Suprapubic skin (tissue), 4 donors: ENCODE data around the gene NCKAP5. TPM values are rescaled to one million over a fixed set of nuclear protein-coding genes. Genes with fewer than 3 reads are reported as not detected.

Experiments used
- DNase-seq, 2 donors: peaks; one replicate each; pipeline ENCODE4 v3.0.0-alpha.2; 2019; ENCODE audit warnings: low spot score in 2 of 2
- H3K27ac ChIP-seq: fragments of 200-600 bp; sonication (generic); one replicate; pipeline ENCODE4 v1.5.1; 2019
- H3K27me3 ChIP-seq: fragments of 200-600 bp; sonication (generic); one replicate; pipeline ENCODE4 v1.5.1; 2019
- H3K36me3 ChIP-seq: fragments of 200-600 bp; sonication (generic); one replicate; pipeline ENCODE4 v1.5.1; 2019
- H3K4me1 ChIP-seq: fragments of 200-600 bp; sonication (generic); one replicate; pipeline ENCODE4 v1.5.1; 2019
- H3K4me3 ChIP-seq: fragments of 200-600 bp; sonication (generic); one replicate; pipeline ENCODE4 v1.5.1; 2019; ENCODE audit warnings: mild to moderate bottlenecking
- H3K9me3 ChIP-seq: fragments of 200-600 bp; sonication (generic); one replicate; pipeline ENCODE4 v1.5.1; 2019
- EP300 ChIP-seq: sonication (generic); formaldehyde crosslinking; IDR thresholded peaks from one replicate; pipeline ENCODE4 v1.6.1; 2017; ENCODE audit warnings: antibody characterized with exemption
- POLR2A ChIP-seq, 2 donors: fragments of 450-650 bp; IDR thresholded peaks; one replicate each; pipeline ENCODE4 v1.6.1; 2017; ENCODE audit warnings: antibody characterized with exemption in 2 of 2, mild to moderate bottlenecking in 2 of 2, moderate library complexity in 2 of 2
- POLR2AphosphoS5 ChIP-seq, 3 donors: sonication (generic); formaldehyde crosslinking; IDR thresholded peaks; one replicate each; pipeline ENCODE4 v1.6.1; 2017; ENCODE audit warnings: antibody characterized with exemption in 3 of 3
- WGBS: methylation state at CpG from one replicate; pipeline ENCODE4 v1.1.5; 2018; 5-methylcytosine and 5-hydroxymethylcytosine counted together
- total RNA-seq, 4 donors: library from RNA; depleted of rRNA; stranded (reverse); fragments of >200 nt; gene quantifications; one replicate each; pipeline ENCODE4 v1.1.0, GENCODE V29; 2016
- TF ChIP-seq, protein P1 (sequence below), 2 donors: fragments of 200-600 bp in 1 of 2; fragments of 450-650 bp in 1 of 2; sonication (generic) in 1 of 2; IDR thresholded peaks; one replicate each; pipeline ENCODE4 v1.5.1; 2016 to 2019; ENCODE audit warnings: antibody characterized with exemption in 2 of 2, mild to moderate bottlenecking in 1 of 2, moderate library complexity in 1 of 2

Gene NCKAP5
- total RNA-seq, 4 donors from 2014 or later: 2.8 to 6.4 (median 4.2) TPM

DNA sequence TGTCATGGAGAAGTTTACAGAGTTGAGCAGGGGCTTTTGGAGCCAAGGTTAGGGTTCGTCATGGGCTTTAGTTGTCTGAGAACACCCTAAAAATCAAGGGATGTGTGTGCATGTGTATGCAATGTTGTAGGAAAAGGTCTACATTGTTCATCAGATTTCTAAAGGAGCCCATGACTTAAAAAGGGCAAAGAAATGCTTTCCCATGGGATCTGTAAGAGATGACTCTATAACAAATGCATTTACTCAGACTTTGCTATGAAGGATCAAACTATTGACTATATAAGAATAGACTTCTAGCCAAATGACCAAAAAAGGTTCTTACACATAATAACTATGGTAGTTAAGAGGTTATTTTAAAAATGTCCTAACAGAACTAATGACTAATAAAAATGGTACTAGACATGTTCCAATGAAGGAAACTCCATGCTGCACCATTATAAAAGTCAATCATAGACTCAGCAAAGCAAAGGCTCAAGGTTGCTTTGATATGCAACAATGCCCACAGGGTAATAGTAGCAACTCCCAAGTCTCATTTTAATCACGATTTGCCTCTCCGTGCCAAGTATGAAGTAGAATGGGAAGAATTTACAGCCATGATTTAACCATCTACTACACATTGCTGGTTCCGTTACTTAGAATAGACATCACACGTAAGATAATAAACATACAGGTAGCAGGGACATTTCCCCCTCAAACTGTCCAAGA, 158.5 kb downstream of the NCKAP5 start:
- Histone ChIP-seq H3K4me3 (no peak overlapping the region), H3K27me3 (no peaks in the 10 kb centered on the region), H3K36me3 (no peaks in the 10 kb centered on the region), H3K9me3 (no peaks in the 10 kb centered on the region), H3K27ac (no peak overlapping the region), H3K4me1 (peaks cover 3% of the 10 kb centered on the region)
- WGBS: 74% methylated on average over 5 of the region's 5 CpGs
- TF ChIP-seq POLR2AphosphoS5 (IDR thresholded peaks at IDR 0.05) (no peak), POLR2A (IDR thresholded peaks at IDR 0.05) (no peak), EP300 (no peak)
- TF ChIP-seq, protein P1, sequence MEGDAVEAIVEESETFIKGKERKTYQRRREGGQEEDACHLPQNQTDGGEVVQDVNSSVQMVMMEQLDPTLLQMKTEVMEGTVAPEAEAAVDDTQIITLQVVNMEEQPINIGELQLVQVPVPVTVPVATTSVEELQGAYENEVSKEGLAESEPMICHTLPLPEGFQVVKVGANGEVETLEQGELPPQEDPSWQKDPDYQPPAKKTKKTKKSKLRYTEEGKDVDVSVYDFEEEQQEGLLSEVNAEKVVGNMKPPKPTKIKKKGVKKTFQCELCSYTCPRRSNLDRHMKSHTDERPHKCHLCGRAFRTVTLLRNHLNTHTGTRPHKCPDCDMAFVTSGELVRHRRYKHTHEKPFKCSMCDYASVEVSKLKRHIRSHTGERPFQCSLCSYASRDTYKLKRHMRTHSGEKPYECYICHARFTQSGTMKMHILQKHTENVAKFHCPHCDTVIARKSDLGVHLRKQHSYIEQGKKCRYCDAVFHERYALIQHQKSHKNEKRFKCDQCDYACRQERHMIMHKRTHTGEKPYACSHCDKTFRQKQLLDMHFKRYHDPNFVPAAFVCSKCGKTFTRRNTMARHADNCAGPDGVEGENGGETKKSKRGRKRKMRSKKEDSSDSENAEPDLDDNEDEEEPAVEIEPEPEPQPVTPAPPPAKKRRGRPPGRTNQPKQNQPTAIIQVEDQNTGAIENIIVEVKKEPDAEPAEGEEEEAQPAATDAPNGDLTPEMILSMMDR (IDR thresholded peaks at IDR 0.05): no peak
- DNase-seq: no peak

GRCh38 chr2:133408671-133409070, 159.6 kb downstream of the NCKAP5 start:
- Histone ChIP-seq H3K4me3 (no peak overlapping the region), H3K36me3 (no peaks in the 10 kb centered on the region), H3K27me3 (no peaks in the 10 kb centered on the region), H3K27ac (no peak overlapping the region), H3K9me3 (no peaks in the 10 kb centered on the region), H3K4me1 (peaks cover 3% of the 10 kb centered on the region)
- WGBS: 100% methylated on average over 1 of the region's 1 CpG
- TF ChIP-seq, protein P1 (IDR thresholded peaks at IDR 0.05): no peak
- TF ChIP-seq POLR2A (IDR thresholded peaks at IDR 0.05): no peak
- no peak for TF ChIP-seq POLR2AphosphoS5 (IDR thresholded peaks at IDR 0.05)
- TF ChIP-seq EP300: no peak
- no peak for DNase-seq

GRCh38 chr2:133407341-133407740, 160.9 kb downstream of the NCKAP5 start:
- WGBS: 76% methylated on average over 8 of the region's 8 CpGs
- Histone ChIP-seq H3K36me3 (no peaks in the 10 kb centered on the region), H3K4me1 (peaks cover 3% of the 10 kb centered on the region), H3K27me3 (no peaks in the 10 kb centered on the region), H3K4me3 (no peak overlapping the region), H3K27ac (no peak overlapping the region), H3K9me3 (no peaks in the 10 kb centered on the region)
- TF ChIP-seq POLR2A (IDR thresholded peaks at IDR 0.05) (no peak), POLR2AphosphoS5 (IDR thresholded peaks at IDR 0.05) (no peak), EP300 (no peak)
- TF ChIP-seq, protein P1 (IDR thresholded peaks at IDR 0.05): no peak
- no peak for DNase-seq

DNA sequence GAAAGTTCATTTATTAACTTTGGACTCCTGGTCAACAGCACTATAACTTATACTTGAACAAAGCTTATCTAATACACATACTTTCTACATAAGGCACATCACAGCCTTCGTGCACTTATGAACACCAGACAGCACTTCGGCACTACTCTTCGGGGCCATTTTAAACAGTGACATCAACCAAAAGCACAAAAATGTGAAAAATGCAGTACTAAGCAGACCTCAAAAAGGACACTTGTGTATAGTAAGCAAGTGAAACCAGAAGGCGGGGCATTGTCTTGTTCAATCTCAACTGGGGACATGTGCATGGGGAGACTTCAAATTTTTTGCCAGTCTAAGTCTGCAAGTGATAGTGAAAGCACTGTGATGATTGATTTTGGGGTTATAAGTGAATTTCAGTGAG, 163.0 kb downstream of the NCKAP5 start:
- Histone ChIP-seq H3K36me3 (no peaks in the 10 kb centered on the region), H3K9me3 (no peaks in the 10 kb centered on the region), H3K27me3 (no peaks in the 10 kb centered on the region), H3K4me1 (peaks cover 3% of the 10 kb centered on the region), H3K4me3 (no peak overlapping the region), H3K27ac (no peak overlapping the region)
- 86% methylated on average over 4 of the region's 4 CpGs for WGBS
- no peak for DNase-seq
- TF ChIP-seq EP300: no peak
- TF ChIP-seq, protein P1 (IDR thresholded peaks at IDR 0.05): no peak
- TF ChIP-seq POLR2A (IDR thresholded peaks at IDR 0.05): no peak
- TF ChIP-seq POLR2AphosphoS5 (IDR thresholded peaks at IDR 0.05): no peak

GRCh38 chr2:133400411-133400810, 167.9 kb downstream of the NCKAP5 start:
- DNase-seq: no peak
- H3K27me3 ChIP-seq: no peaks in the 10 kb centered on the region
- 95% methylated on average over 2 of the region's 2 CpGs for WGBS
- no peaks in the 10 kb centered on the region for H3K4me1 ChIP-seq
- no peak overlapping the region for H3K27ac ChIP-seq
- no peaks in the 10 kb centered on the region for H3K9me3 ChIP-seq
- H3K36me3 ChIP-seq: no peaks in the 10 kb centered on the region
- no peak for TF ChIP-seq EP300
- no peak for TF ChIP-seq POLR2A (IDR thresholded peaks at IDR 0.05)
- no peak for TF ChIP-seq POLR2AphosphoS5 (IDR thresholded peaks at IDR 0.05)
- TF ChIP-seq, protein P1 (IDR thresholded peaks at IDR 0.05): no peak
- H3K4me3 ChIP-seq: no peak overlapping the region
